HG03196 (cell line): Measurements from ENCODE around the gene ST7.
"Not testable (repeated sequence)": the region's sequence is repeated elsewhere in the genome, so short reads cannot be mapped to it uniquely, and the experiment has no call there.

ENCODE experiments used
- ATAC-seq: cut with Tn5 transposase; IDR thresholded peaks from one replicate; pipeline ENCODE4 v1.9.1; 2021; ENCODE audit not compliant: unreplicated experiment

The ST7 gene

GRCh38 chr7:116950889-116951351, 2.4 kb upstream of the ST7 start:
- ATAC-seq: no peak

GRCh38 chr7:116951366-116952292, 1.7 kb upstream of the ST7 start:
- no peak for ATAC-seq

GRCh38 chr7:116952635-116953371, 498 bp upstream of the ST7 start:
- peak; percentile 13 for ATAC-seq

- ATAC-seq: peak; percentile 11
Observed at GRCh38 chr7:116953906-116954838, 871 bp downstream of the ST7 start.

GRCh38 chr7:116955340-116955739, 2.0 kb downstream of the ST7 start:
- ATAC-seq: no peak

GRCh38 chr7:116955801-116956476, 2.6 kb downstream of the ST7 start:
- peak; percentile 85 for ATAC-seq

GRCh38 chr7:116956477-116956804, 3.1 kb downstream of the ST7 start:
- no peak for ATAC-seq

GRCh38 chr7:116957874-116958273, 4.6 kb downstream of the ST7 start:
- peak; percentile 28 for ATAC-seq

GRCh38 chr7:116961966-116962673, 8.8 kb downstream of the ST7 start:
- not testable (repeated sequence) for ATAC-seq

GRCh38 chr7:116963234-116963633, 9.9 kb downstream of the ST7 start:
- no peak for ATAC-seq

GRCh38 chr7:116966601-116967000, 13.3 kb downstream of the ST7 start:
- ATAC-seq: no peak

GRCh38 chr7:116967254-116967922, 14.1 kb downstream of the ST7 start:
- ATAC-seq: no peak

- no peak for ATAC-seq
Observed at GRCh38 chr7:116967983-116968382, 14.7 kb downstream of the ST7 start.

GRCh38 chr7:116968631-116969030, 15.3 kb downstream of the ST7 start:
- no peak for ATAC-seq

GRCh38 chr7:116969371-116969902, 16.1 kb downstream of the ST7 start:
- ATAC-seq: no peak

- peak; percentile 58 for ATAC-seq
Observed at GRCh38 chr7:116970238-116970910, 17.1 kb downstream of the ST7 start.

GRCh38 chr7:116971153-116971552, 17.9 kb downstream of the ST7 start:
- not testable (repeated sequence) for ATAC-seq

- ATAC-seq: no peak
Observed at GRCh38 chr7:116971869-116972268, 18.6 kb downstream of the ST7 start.
